Epithelial cell of prostate (primary cell): ENCODE results near the gene CYSLTR1.
"Not testable (repeated sequence)": the region's sequence is repeated elsewhere in the genome, so short reads cannot be mapped to it uniquely, and the experiment has no call there.

Source experiments
- DNase-seq: peaks from one replicate; pipeline ENCODE4 v3.0.0-alpha.2; 2011; ENCODE audit warnings: low read depth, low spot score
- H3K27ac ChIP-seq: fragments of 450-650 bp; 2 replicates; pipeline ENCODE4 v1.5.1; 2017; ENCODE audit warnings: mild to moderate bottlenecking

CYSLTR1 gene

DNA sequence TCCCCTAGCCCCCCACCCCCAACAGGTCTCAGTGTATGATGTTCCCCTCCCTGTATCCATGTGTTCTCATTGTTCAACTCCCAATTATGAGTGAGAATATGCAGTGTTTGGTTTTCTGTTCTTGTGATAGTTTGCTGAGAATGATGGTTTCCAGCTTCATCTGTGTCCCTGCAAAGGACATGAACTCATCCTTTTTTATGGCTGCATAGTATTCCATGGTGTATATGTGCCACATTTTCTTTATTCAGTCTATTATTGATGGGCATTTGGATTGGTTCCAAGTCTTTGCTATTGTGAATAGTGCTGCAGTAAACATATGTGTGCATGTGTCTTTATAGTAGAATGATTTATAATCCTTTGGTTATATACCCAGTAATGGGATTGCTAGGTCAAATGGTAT, 101.4 kb downstream of the CYSLTR1 start:
- not testable (repeated sequence) for DNase-seq, H3K27ac ChIP-seq
